ENCODE data around the gene ARSB. TPM values are rescaled to one million over a fixed set of nuclear protein-coding genes. Genes with fewer than 3 reads are reported as not detected.
A peak's percentile ranks its signal among the peaks of the same experiment; 100 is the strongest.
"Not testable (repeated sequence)": the region's sequence is repeated elsewhere in the genome, so short reads cannot be mapped to it uniquely, and the experiment has no call there.

The ARSB gene
- polyA plus RNA-seq, 12 donors, result 14.5 to 414 (median 22.6) TPM

DNA sequence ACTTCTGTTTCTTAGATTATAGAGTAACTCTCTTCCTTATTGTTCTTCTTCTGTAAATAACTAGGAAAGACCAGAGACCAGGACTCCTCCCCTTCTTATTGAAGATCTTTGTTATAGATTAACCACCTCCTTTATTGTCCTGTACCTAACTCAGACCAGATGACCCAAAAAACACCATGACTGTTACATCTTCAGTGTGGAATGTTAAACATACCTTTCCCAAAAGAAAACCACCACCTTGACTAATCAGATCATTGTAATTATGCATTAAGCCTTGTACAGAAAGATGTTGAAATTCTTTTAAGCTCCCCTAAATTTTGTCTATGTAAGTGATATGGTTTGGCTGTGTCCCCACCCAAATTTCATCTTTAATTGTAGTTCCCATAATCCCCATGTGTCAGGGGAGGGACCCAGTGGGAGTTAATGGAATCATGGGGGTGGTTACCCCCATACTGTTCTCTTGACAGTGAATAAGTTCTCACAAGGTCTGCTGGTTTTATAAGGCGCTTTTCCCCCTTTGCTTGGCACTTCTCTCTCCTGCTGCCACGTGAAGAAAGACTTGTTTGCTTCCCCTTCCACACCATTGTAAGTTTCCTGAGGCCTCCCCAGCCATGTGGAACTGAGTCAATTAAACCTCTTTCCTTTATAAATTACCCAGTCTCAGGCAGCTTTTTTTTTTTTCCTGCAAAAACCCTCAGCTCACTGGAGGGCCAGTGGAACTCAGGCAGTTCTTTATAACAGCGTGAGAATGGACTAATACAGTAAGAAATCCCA, 26.3 kb downstream of the ARSB start:
- DNase-seq, result no peak

DNA sequence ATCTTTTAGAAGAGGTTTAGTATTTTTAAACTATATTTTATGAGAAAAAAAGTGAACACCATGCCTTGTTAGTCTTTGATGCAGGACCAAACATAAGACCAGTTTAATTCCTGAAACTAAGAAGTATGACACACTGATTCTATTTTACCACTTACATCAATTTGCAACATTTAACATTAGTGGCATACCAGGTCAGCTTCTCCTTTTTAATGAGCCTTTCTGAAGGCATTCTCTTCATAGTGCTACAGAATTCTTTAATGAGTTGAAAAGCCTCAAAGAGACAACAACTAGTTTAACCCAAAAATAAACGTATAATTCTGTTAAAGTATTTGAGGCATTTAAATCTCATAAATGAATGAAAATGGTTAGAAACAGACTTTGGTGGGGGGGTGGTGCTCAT, 28.2 kb downstream of the ARSB start:
- DNase-seq, result no peak

GRCh38 chr5:78953092-78953800, 31.9 kb downstream of the ARSB start:
- no peak for DNase-seq

GRCh38 chr5:78930721-78931120, 54.4 kb downstream of the ARSB start:
- DNase-seq, result no peak

DNA sequence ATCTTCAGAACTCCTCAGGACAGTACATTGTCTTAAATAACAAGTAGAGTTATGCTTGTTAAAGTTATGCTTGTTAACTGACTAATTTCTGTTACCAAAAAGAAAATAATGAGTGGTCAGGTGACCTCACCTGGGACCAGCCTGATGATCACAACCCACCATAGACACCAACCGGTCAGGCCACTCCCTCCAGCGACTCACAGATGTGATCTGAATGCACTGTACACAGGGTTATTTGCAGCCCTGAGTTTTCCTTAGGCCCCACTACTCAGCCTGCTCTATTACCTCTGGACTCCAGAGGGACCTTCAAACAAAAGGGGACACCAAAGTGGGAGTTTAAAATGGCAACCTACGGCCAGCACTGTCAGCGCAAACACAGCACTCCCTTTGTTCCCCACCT, 55.3 kb downstream of the ARSB start:
- DNase-seq, result no peak

DNA sequence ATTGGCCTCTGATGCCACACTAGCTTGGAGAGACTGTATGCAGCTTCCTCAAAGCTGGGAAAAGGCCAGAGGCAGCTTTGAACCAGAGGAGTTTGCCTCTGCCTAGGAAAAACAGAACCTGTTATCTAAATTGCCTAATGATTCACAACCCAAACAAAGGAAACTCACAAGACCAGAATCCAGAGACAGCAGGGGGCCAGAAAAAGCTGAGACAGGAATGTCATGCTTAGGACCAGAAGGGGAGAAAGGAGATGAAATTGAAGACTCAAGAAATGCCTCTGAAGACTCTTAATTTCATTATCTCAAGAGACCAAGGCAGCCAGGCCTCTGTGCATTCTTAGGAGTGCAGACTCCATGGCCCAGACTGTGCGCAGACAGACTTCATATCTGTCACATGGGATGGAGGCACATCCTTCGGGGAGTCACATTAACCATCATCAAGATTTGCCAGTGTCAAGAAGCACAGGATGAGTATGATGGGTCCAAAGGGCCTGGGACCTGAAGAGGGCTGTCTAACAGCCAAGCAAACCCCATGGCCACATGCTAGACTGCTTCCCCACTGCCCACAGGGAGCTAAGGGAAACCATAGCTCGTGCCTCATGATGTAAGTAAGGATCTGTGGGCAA, 57.3 kb downstream of the ARSB start:
- no peak for DNase-seq

- DNase-seq, result no peak
Observed at GRCh38 chr5:78926252-78926651, 58.9 kb downstream of the ARSB start.

DNA sequence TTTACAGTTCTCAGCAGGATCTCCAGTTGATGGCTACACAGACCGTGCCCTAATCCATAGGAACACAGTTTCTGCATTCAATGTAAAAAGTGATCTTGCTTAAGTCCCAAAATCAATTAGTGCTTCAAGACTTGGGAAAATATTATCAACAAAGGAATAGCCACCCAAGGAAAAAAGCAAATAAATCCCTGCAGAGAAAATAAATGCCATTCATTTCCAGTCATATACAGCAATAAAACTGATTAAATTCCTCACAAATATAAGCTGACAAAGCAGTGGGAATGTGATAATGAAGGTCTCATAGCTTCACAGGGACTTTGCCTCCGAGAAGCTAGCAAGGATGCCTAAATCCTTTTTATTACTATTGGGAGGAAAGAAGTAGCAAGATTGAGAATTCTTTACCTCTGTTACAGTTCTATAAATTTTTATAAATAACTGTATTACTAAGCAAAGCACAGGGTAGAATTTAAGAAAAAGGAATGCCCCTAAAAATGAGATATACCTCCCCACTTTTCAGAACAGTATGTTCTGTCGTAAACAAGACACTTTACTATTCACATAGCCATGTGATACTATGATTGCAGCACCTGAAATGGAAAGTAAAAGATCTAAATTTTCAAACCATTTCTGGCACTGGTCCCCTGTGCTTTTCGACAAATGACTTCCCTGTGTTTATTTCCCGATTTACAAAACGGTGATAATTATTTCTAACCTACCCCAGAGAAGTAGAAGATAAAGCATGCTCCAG, 59.8 kb downstream of the ARSB start:
- DNase-seq, result no peak

GRCh38 chr5:78923622-78923970, 61.5 kb downstream of the ARSB start:
- DNase-seq, result no peak

DNA sequence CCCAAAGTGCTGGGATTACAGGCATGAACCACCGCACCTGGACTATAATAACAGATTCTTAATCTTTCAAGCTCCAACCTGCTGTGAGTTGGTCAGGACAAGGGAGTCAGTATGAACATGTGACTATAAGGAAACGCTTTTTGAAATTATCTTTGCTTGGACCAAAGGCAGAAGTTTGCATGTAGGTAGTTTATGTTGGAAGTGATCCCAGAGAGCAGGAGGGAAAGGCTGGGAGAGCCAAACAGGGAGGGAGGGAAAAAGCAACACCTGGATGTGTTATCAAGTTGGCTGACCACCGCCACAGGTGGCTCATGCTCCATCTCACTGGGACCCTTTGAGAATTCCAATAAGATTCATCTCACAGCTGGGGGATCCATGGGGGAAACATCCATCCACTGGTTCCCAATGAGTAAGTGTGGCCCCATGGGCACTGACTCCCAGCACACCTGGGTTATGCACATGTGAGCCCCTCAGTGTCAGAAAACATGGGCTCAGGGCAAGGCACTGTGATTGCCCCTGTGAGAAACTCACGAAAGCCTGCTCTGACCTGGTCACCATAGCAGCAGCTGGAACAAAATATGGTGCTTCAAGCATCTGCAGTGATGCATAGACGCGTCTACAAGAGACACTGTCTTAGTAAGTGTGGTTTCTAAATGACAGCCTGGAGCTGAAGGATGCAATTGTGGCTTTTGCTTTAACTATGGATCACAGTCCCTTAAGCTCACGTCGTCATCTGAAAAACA, 62.1 kb downstream of the ARSB start:
- DNase-seq, result no peak

GRCh38 chr5:78920604-78921003, 64.5 kb downstream of the ARSB start:
- no peak for DNase-seq

DNA sequence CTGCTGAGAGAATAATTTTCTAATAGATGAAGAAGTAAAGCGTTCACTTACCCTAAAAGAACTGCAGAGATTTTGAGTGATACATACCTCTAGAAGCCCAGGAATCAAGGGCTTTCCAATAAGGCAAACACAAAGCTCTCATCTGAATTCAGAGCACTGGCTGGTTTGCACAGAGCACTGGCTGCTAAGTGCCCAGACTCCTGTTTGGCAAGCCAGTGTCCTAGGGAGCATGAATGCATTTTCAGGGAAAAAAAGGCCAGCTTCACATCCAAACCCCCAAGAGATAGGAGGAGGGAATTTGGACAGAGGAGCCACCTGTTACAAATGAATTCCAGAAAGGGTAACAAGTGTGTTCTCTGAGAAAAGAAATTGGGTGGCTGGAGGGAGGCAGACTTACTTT, 65.3 kb downstream of the ARSB start:
- no peak for DNase-seq

GRCh38 chr5:78916044-78916443, 69.1 kb downstream of the ARSB start:
- no peak for DNase-seq

- no peak for DNase-seq
Observed at GRCh38 chr5:78915170-78915569, 69.9 kb downstream of the ARSB start.

- no peak for DNase-seq
Observed at GRCh38 chr5:78912811-78913210, 72.3 kb downstream of the ARSB start.

GRCh38 chr5:78912085-78912771, 72.9 kb downstream of the ARSB start:
- DNase-seq, result peak; percentile 78

DNA sequence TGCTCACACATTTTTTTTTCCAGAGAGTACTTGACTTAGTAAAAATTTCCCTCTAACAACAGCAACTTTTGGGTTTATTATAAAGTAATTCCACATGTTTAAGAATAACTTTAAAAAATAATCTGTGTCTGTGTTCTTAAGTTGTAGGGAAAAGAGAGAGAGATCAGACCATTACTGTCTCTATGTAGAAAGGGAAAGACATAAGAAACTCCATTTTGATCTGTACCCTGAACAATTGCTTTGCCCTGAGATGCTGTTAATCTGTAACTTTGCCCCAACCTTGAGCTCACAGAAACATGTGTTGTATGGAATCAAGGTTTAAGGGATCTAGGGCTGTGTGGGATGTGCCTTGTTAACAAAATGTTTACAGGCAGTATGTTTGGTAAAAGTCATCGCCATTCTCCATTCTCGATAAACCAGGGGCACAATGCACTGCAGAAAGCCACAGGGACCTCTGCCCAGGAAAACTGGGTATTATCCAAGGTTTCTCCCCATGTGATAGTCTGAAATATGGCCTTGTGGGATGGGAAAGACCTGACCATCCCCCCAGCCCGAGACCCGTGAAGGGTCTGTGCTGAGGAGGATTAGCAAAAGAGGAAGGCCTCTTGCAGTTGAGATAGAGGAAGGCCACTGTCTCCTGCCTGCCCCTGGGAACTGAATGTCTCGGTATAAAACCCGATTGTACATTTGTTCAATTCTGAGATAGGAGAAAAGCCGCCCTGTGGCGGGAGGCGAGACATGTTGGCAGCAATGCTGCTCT, 75.7 kb downstream of the ARSB start:
- not testable (repeated sequence) for DNase-seq

DNA sequence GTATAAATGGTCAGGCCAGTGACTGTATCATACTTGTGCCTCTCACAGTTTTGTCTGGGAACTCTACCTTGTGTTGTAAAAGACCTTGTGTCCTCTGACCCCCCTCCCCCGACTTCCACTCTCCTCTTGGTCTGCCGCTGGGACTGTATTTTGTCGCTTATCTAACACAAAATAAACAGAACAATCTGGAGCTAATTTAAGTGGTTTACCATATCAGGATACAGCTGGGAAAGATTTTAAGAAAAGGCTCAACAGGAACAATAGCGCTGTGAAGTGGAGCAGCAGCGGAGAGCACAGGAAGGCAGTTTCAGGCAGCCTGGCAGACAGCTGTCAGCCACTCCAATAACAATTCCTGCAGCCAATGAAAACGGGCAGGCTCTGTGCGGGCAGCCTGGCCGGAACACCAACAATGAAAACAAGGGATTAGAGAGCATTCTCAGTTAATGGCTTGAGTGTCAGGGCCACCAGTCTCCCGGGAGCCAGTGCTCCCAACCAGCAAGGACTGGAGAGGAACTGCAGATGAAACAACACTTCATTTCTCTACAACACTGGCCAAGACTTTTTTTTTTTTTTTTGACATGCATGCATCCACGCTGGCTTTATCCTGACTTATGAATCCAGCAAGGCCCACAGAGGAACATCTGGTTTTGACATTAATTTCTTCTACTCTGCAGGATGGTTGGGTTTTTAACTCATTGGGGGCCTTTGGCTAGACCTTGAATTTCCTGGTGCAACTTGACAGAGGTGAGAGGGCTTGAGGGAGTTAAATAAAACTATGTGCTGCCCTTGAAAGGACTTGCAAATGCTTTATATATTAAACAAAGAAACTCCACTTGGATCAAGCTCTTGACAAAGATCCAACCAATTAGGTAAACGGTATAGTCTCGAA, 76.7 kb downstream of the ARSB start:
- peak; percentile 91 for DNase-seq

DNA sequence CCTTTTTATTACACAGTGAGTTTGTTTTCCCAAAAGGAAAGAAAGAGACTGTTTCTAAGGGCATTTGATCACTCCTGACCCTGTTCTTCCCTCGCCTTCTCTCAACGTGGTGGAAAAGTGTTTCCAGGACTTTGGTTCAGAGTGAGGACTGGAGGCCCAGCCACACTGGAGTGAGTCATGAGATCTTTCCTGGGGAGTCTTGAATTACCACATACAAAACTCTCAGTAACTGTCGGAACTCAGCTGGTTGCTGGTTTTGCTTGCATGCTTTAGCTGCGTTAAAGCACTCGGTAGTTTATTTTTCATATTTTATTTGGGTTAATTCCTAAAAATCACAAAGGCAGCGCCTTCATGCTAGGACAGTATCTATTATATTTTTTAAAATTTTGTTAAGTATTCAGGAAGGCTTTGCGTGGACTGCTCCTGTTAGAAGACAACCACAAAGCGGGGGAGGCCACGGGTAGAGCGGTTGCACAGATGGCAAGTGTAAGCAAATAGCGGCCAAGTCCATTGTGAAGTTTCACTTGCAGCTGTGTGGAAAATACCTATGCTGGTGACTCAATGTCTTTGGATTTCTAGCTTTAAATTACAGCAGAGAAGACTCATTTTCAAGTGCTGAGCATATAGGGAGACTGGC, 77.7 kb downstream of the ARSB start:
- peak; percentile 85 for DNase-seq
